Skeletal muscle tissue (tissue), 4 donors: Measurements from ENCODE around the gene LAGE3. TPM values are rescaled to one million over a fixed set of nuclear protein-coding genes. Genes with fewer than 3 reads are reported as not detected.

ENCODE experiments used
- H3K27ac ChIP-seq: one replicate; pipeline ENCODE4 v1.7.0; 2013; ENCODE audit warnings: mild to moderate bottlenecking, low read depth, low read length, inconsistent platforms
- H3K27me3 ChIP-seq, 3 donors: one replicate each; pipeline ENCODE4 v1.7.0; 2013; ENCODE audit warnings: low read length in 3 of 3; ENCODE audit not compliant: control insufficient read depth in 3 of 3, insufficient read depth in 3 of 3
- H3K36me3 ChIP-seq, 3 donors: one replicate each; pipeline ENCODE4 v1.7.0; 2013; ENCODE audit warnings: low read length in 3 of 3; ENCODE audit not compliant: control insufficient read depth in 3 of 3, insufficient read depth in 3 of 3
- H3K4me1 ChIP-seq, 3 donors: one replicate each; pipeline ENCODE4 v1.7.0; 2013; ENCODE audit warnings: low read length in 3 of 3, mild to moderate bottlenecking in 3 of 3; ENCODE audit not compliant: control insufficient read depth in 3 of 3, insufficient read depth in 3 of 3
- H3K4me3 ChIP-seq, 3 donors: one replicate each; pipeline ENCODE4 v1.7.0; 2013; ENCODE audit warnings: low read length in 3 of 3
- H3K9ac ChIP-seq, 3 donors: one replicate each; pipeline ENCODE4 v1.7.0; 2013; ENCODE audit warnings: low read length in 3 of 3, mild to moderate bottlenecking in 3 of 3, moderate library complexity in 2 of 3, low read depth in 1 of 3
- H3K9me3 ChIP-seq, 3 donors: one replicate each; pipeline ENCODE4 v1.7.0; 2013; ENCODE audit warnings: low read length in 3 of 3; ENCODE audit not compliant: control insufficient read depth in 3 of 3
- total RNA-seq: library from RNA; depleted of rRNA; stranded (reverse); fragments of >200 nt; gene quantifications from one replicate; pipeline ENCODE4 v1.2.3, GENCODE V29; 2014
- donor health status: Osteomylitis.

Gene LAGE3
- total RNA-seq, 1 donor from 2014 or later = 12.0 TPM

GRCh38 chrX:154487518-154488290, 8.6 kb upstream of the LAGE3 start:
- Histone ChIP-seq H3K36me3 (peaks cover 8 to 14% (median 8%) of the 10 kb centered on the region in 3 donors), H3K4me3 (no peak overlapping the region), H3K9ac (no peak overlapping the region), H3K4me1 (peaks cover 17 to 45% (median 34%) of the 10 kb centered on the region in 3 donors), H3K27me3 (no peaks in the 10 kb centered on the region), H3K9me3 (no peaks in the 10 kb centered on the region), H3K27ac (no peak overlapping the region)

DNA sequence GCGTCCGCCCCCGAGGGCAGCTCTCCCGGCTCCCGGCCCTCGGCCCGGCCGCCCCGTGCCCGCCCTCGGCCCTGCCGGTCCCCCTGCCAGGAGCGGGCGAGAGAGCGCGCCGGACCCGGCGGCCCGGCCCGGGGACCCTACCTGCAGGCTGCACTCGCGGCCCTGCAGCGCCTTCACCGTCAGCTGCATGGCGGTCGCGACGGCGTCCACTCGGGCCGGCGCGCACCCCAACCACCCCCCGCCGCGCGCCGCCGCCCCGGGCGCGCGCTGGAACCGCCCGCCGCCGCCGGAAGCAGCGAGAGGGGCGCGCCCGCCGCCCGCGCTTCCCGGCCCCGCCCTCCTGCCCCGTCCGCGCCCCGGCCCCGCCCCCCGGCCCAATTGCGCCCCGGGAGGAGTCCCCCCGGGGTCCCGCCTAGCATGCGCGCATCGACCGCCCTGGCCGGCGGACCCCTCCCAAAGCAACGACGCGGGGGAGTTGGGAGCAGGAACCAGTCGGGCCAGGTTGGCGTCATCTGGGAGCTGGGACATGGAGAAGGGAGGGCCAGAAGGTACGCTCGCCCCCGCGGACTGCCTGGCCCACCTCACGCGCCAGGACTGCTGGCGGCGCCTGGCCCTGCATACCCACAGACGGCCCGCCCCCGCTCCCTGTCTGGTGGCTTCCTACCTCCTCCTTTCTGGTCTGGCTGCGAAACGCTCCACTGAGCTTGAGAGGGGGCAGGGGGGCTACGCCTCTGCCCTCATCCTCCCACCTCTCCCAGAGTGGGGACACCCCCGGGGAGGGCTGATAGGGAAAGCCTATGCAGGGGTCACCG, 7.5 kb upstream of the LAGE3 start, which contains the start of gene UBL4A:
UBL4A (minus strand) TSS at position 220 of the 812 bp plus-strand sequence; CDS start at position 189, 31 bp downstream.
- Histone ChIP-seq H3K9ac (peak within 1 kb of the TSS; percentile 71 to 87 (median 74)), H3K27me3 (no peaks in the 10 kb centered on the region), H3K36me3 (peaks cover 8 to 14% (median 8%) of the 10 kb centered on the region in 3 donors), H3K9me3 (no peaks in the 10 kb centered on the region), H3K4me1 (peaks cover 17 to 50% (median 34%) of the 10 kb centered on the region in 3 donors), H3K27ac (peak within 1 kb of the TSS; percentile 66), H3K4me3 (peak within 1 kb of the TSS; percentile 48 to 70 (median 69))

GRCh38 chrX:154486052-154486395, 6.9 kb upstream of the LAGE3 start:
- Histone ChIP-seq H3K4me1 (peaks cover 17 to 50% (median 34%) of the 10 kb centered on the region in 3 donors), H3K9ac (peak overlapping the region; percentile 65 to 87 (median 74)), H3K27ac (peak overlapping the region; percentile 66), H3K4me3 (peak overlapping the region; percentile 38 to 70 (median 69)), H3K27me3 (no peaks in the 10 kb centered on the region), H3K36me3 (peaks cover 8 to 14% (median 8%) of the 10 kb centered on the region in 3 donors), H3K9me3 (no peaks in the 10 kb centered on the region)

DNA sequence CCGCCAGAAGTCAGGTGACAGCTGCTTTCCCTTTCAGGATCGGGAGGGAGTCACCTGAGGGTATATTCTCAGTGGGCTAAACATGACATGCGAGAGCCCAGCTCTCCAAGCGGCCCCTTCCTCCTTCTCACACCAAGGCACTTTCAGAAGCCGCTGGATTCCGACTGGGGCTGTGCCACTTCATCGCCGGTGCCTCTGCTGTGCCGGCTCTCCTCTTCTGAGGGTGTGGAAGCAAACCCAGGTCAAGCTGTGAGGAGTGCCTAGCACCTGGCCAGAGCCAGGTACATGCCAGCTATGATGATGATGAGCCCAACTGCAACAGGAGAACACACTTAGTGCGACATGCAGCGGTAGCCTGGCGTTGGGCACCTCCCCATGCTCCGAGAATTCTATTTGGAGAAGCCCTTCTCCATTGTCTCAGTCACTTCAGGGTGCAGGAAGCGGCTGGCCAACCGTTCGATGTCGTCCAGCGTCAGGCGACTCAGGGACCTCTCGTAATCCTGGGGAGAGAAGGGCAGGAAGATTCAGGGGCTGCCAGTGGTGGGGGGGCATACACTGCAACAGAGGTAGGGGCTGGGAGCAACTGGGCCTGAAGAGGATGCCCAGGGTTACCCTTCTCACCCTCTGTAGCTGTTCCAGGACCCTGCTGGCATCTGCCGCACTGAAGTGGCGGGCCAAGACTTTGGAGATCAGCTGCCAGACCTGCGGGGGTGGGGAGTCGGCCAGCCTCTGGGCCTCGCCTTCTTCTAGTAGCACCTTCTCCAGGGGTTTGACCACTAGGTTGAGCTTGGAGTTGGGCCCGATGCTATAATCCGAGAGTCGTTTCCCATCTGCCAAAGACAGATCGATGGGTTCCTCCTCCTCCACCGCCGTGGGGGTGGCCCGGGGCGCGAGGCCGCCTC, 6.3 kb upstream of the LAGE3 start:
- no peaks in the 10 kb centered on the region for H3K9me3 ChIP-seq
- H3K9ac ChIP-seq = peak overlapping the region; percentile 65 to 87 (median 74)
- H3K27me3 ChIP-seq = no peaks in the 10 kb centered on the region
- peak overlapping the region; percentile 66 for H3K27ac ChIP-seq
- H3K36me3 ChIP-seq = peaks cover 8 to 14% (median 8%) of the 10 kb centered on the region in 3 donors
- peak overlapping the region; percentile 48 to 70 (median 69) for H3K4me3 ChIP-seq
- peaks cover 17 to 50% (median 34%) of the 10 kb centered on the region in 3 donors for H3K4me1 ChIP-seq

- Histone ChIP-seq H3K9ac (peak overlapping the region in 2 of 3 donors; percentile 65 to 87), H3K27ac (peak overlapping the region; percentile 66), H3K27me3 (no peaks in the 10 kb centered on the region), H3K9me3 (no peaks in the 10 kb centered on the region), H3K4me3 (peak overlapping the region in 2 of 3 donors; percentile 29 to 36), H3K36me3 (peaks cover 8 to 14% (median 8%) of the 10 kb centered on the region in 3 donors), H3K4me1 (peaks cover 14 to 46% (median 29%) of the 10 kb centered on the region in 3 donors)
These were observed 5.4 kb upstream of the LAGE3 start for GRCh38 chrX:154484255-154485149.

DNA sequence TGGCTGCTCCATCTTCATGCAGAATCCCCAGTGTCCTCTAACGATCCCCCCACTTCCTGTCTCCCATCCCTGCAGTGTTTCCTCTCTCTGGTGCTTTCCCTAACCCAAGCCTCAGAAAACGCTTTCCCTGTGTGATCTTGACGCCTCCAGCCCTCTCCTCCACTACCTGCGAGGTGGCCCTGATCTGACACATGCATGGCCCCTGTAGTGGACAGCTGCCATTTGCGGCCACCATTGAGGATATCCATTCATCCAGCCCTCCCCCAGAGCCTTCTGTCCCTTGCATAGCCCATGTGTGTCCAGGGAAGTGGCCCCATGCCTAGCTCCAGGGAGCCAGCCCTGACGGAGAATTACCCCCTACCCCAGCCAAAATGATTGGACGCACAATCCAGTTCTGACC, 4.2 kb upstream of the LAGE3 start:
- no peak overlapping the region for H3K4me3 ChIP-seq
- no peak overlapping the region for H3K9ac ChIP-seq
- peaks cover 8 to 14% (median 8%) of the 10 kb centered on the region in 3 donors for H3K36me3 ChIP-seq
- peaks cover 13 to 42% (median 29%) of the 10 kb centered on the region in 3 donors for H3K4me1 ChIP-seq
- H3K27me3 ChIP-seq = no peaks in the 10 kb centered on the region
- no peaks in the 10 kb centered on the region for H3K9me3 ChIP-seq
- H3K27ac ChIP-seq = no peak overlapping the region

DNA sequence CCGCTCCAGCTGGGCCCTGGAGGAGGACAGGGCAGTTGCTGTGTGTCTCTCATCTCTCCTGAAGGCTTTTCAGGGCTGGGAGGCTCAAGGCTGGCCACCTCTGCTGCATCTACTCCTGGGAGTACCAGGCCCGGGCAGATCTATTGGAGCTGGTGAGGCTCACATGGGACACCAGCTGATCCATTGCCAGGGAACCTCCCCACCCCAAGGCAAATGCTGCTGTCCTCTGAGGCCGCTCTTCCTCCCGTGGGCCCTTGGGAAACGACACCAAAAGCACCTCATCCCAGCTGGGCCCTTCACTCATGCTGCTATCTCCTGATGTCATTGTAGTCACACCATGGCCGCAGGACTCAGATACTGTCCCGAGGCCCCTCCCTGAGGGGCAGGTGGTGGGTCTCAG, 3.7 kb upstream of the LAGE3 start:
- Histone ChIP-seq H3K27ac (no peak overlapping the region), H3K9me3 (no peaks in the 10 kb centered on the region), H3K36me3 (peaks cover 8 to 13% (median 8%) of the 10 kb centered on the region in 3 donors), H3K9ac (no peak overlapping the region), H3K4me1 (peaks cover 18 to 48% (median 32%) of the 10 kb centered on the region in 3 donors), H3K27me3 (no peaks in the 10 kb centered on the region), H3K4me3 (no peak overlapping the region)

DNA sequence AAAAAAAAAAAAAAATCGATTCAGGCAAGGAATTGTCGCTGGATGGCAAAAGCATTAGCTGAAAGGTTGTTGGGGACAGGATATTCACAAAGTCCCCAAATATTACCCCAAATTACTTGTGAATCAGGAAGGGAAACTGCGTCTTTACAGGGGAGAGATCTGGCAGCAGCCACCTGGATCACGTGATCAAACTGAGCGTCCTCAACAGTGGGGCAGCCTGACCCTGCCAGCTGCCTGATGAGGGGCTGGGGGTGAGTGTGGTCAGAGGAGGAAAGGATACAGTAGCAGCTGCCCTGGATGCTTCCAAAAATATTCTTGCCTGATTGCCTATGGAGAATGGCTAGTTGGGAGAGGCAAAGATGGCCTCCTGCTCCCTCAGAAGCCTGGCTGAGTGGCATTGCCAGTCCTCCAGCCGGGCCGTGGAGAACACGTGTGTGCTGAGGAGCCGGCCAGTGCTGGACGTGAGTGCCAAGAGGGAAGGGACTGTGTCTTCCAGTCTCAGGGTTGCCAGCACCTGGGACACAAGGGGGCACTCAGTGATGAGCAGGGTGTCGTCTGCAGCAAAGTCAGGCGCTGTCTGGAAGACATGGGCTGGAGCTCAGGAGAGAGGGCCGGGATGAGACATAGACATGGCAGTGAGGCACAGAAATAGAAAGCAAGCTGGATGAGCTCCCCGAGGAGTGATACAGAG, 3.0 kb upstream of the LAGE3 start:
- no peaks in the 10 kb centered on the region for H3K9me3 ChIP-seq
- peaks cover 4 to 9% (median 8%) of the 10 kb centered on the region in 3 donors for H3K36me3 ChIP-seq
- H3K9ac ChIP-seq = no peak overlapping the region
- H3K4me3 ChIP-seq = no peak overlapping the region
- H3K4me1 ChIP-seq = peaks cover 18 to 48% (median 31%) of the 10 kb centered on the region in 3 donors
- no peaks in the 10 kb centered on the region for H3K27me3 ChIP-seq
- H3K27ac ChIP-seq = no peak overlapping the region
